ENCODE measurements around the gene CAMK2A.
"Not testable (repeated sequence)": the region's sequence is repeated elsewhere in the genome, so short reads cannot be mapped to it uniquely, and the experiment has no call there.

Gene CAMK2A

DNA sequence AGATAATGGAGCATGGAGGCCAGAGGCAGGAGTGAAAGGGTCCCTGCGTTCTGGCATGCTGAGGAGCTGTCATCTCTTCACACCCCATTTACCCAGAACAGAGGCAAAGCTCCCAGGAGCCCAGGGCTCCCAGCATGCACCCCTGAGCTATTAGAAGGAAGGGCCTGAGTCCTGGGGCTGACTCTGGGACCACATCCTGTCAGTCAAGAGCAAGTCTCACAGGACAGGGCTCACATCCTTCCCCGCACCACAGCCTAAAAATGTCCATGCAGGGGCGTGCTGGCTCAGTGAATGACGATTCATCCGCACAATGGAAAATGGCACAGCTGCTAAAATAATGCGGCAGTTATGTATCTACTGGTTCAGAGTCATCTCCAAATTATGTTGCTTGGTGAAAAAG, 31.4 kb downstream of the CAMK2A start:
- ATAC-seq (replicated peaks) (no peak), DNase-seq (no peak)
- no peaks in the 10 kb centered on the region for H3K4me1 Mint-ChIP-seq (ENCODE audit: low read depth in 2 of 2)
- H3K27ac Mint-ChIP-seq = peak overlapping the region in 1 of 2 donors; percentile 8
- H3K36me3 Mint-ChIP-seq (ENCODE audit: insufficient read depth) = no peaks in the 10 kb centered on the region
- H3K27me3 Mint-ChIP-seq = peaks cover 0 to 6% of the 10 kb centered on the region in 2 donors
- no peak overlapping the region for H3K4me3 Mint-ChIP-seq
- no peaks in the 10 kb centered on the region for H3K9me3 Mint-ChIP-seq

- Mint-ChIP-seq H3K4me3 (no peak overlapping the region), H3K9me3 (no peaks in the 10 kb centered on the region), H3K27me3 (peaks cover 0 to 6% of the 10 kb centered on the region in 2 donors), H3K27ac (no peak overlapping the region), H3K36me3 (ENCODE audit: insufficient read depth) (no peaks in the 10 kb centered on the region), H3K4me1 (ENCODE audit: low read depth in 2 of 2) (no peaks in the 10 kb centered on the region)
- ATAC-seq (replicated peaks) (no peak), DNase-seq (no peak)
These were observed 32.1 kb downstream of the CAMK2A start for GRCh38 chr5:150257424-150257823.

DNA sequence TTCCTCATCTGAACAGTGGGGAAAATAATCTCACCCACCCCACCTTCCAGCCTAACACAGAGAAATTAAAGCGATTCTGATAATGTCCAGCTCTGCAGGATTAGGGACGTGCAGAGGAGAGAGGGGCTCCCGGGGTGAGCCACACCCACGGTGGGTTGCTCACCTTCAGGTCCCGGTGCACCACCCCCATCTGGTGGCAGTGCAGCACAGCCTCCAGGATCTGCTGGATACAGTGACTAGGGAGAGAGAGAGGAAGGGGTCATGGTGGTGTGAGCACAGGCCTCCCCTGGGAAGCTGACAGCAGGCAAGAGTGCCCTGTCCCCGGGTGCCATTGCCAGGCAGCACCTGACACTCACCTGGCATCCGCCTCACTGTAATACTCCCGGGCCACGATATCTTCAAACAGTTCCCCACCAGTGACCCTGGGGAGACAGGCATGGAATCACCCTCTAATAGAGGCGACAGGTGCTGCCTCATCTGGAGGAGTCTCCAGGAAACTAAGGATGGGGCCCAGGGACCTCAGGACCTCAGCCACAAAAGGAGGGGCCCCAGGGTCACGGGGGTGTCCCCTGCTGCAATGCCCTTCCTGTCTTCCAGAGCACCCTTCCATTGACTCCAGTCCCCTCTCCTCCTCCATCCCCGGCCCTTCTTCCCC, 33.0 kb downstream of the CAMK2A start:
- Mint-ChIP-seq H3K4me1 (ENCODE audit: low read depth in 2 of 2) (no peaks in the 10 kb centered on the region), H3K4me3 (no peak overlapping the region), H3K27me3 (peaks cover 0 to 11% of the 10 kb centered on the region in 2 donors), H3K9me3 (no peaks in the 10 kb centered on the region), H3K27ac (no peak overlapping the region), H3K36me3 (ENCODE audit: insufficient read depth) (no peaks in the 10 kb centered on the region)
- DNase-seq = no peak
- no peak for ATAC-seq (replicated peaks)

- H3K9me3 Mint-ChIP-seq = no peaks in the 10 kb centered on the region
- no peak overlapping the region for H3K27ac Mint-ChIP-seq
- ATAC-seq (replicated peaks) (no peak), DNase-seq (no peak)
- H3K4me3 Mint-ChIP-seq = no peak overlapping the region
- peaks cover 0 to 15% of the 10 kb centered on the region in 2 donors for H3K27me3 Mint-ChIP-seq
- no peaks in the 10 kb centered on the region for H3K4me1 Mint-ChIP-seq (ENCODE audit: low read depth in 2 of 2)
- H3K36me3 Mint-ChIP-seq (ENCODE audit: insufficient read depth) = no peaks in the 10 kb centered on the region
These were observed 33.7 kb downstream of the CAMK2A start for GRCh38 chr5:150255659-150256409.

- Mint-ChIP-seq H3K36me3 (ENCODE audit: insufficient read depth) (no peaks in the 10 kb centered on the region), H3K27me3 (peaks cover 3 to 20% of the 10 kb centered on the region in 2 donors), H3K27ac (no peak overlapping the region), H3K9me3 (no peaks in the 10 kb centered on the region), H3K4me1 (ENCODE audit: low read depth in 2 of 2) (no peaks in the 10 kb centered on the region), H3K4me3 (no peak overlapping the region)
- DNase-seq (no peak), ATAC-seq (replicated peaks) (no peak)
These were observed 34.8 kb downstream of the CAMK2A start for GRCh38 chr5:150254774-150255173.

DNA sequence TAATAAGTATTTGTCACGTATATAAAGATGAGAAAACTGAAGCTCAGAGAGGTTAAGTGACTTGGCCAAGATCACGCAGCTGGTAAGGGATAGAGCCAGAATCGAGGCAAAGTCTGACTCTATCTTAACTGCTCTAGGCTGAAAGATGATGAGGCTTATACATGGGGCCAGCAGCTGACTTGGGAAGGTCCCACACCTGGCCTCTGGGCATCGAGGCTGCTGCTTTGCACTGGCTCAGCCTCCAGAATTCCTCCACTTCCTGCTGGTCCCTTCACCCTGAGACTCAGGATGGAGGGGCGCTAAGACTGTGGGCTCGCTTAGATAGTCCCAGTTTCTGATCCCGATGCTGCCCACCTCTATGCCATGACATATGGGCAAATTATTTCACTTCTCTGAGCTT, 35.2 kb downstream of the CAMK2A start:
- Mint-ChIP-seq H3K4me1 (ENCODE audit: low read depth in 2 of 2) (no peaks in the 10 kb centered on the region), H3K27ac (peak overlapping the region in 1 of 2 donors; percentile 54), H3K36me3 (ENCODE audit: insufficient read depth) (no peaks in the 10 kb centered on the region), H3K4me3 (no peak overlapping the region), H3K9me3 (no peaks in the 10 kb centered on the region), H3K27me3 (peaks cover 6 to 24% of the 10 kb centered on the region in 2 donors)
- DNase-seq (no peak), ATAC-seq (replicated peaks) (no peak)

GRCh38 chr5:150253416-150254208, 36.0 kb downstream of the CAMK2A start:
- Mint-ChIP-seq H3K27ac (peak overlapping the region in 1 of 2 donors; percentile 54), H3K27me3 (peaks cover 6 to 31% of the 10 kb centered on the region in 2 donors), H3K9me3 (no peaks in the 10 kb centered on the region), H3K36me3 (ENCODE audit: insufficient read depth) (no peaks in the 10 kb centered on the region), H3K4me3 (no peak overlapping the region), H3K4me1 (ENCODE audit: low read depth in 2 of 2) (no peaks in the 10 kb centered on the region)
- ATAC-seq (replicated peaks) (no peak), DNase-seq (no peak)

DNA sequence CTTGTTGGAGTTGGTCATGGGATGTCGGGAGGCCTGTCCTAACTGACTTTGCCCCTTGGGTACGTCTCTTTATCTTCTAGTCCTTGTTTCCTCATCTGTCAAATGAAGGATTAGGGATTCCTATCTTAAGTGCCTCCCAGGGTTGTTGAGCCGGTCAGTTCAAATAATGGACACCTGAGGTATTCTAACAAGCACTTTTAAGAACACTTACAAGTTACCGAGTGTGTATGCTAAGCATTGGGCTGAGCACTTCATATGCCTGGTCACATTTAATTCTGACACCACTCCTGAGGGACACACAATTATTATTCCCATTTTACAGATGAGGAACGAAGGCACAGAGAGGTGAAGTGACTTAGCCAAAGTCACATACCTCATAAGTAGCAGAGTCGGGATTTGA, 37.1 kb downstream of the CAMK2A start:
- no peak for ATAC-seq (replicated peaks)
- Mint-ChIP-seq H3K4me1 (ENCODE audit: low read depth in 2 of 2) (no peaks in the 10 kb centered on the region), H3K36me3 (ENCODE audit: insufficient read depth) (no peaks in the 10 kb centered on the region), H3K27ac (no peak overlapping the region), H3K9me3 (no peaks in the 10 kb centered on the region), H3K27me3 (peaks cover 6 to 32% of the 10 kb centered on the region in 2 donors), H3K4me3 (no peak overlapping the region)
- no peak for DNase-seq

- DNase-seq = no peak
- Mint-ChIP-seq H3K9me3 (no peaks in the 10 kb centered on the region), H3K27me3 (peaks cover 6 to 27% of the 10 kb centered on the region in 2 donors), H3K4me1 (ENCODE audit: low read depth in 2 of 2) (no peaks in the 10 kb centered on the region), H3K36me3 (ENCODE audit: insufficient read depth) (no peaks in the 10 kb centered on the region), H3K27ac (no peak overlapping the region), H3K4me3 (no peak overlapping the region)
- no peak for ATAC-seq (replicated peaks)
These were observed 38.1 kb downstream of the CAMK2A start for GRCh38 chr5:150251504-150251903.

DNA sequence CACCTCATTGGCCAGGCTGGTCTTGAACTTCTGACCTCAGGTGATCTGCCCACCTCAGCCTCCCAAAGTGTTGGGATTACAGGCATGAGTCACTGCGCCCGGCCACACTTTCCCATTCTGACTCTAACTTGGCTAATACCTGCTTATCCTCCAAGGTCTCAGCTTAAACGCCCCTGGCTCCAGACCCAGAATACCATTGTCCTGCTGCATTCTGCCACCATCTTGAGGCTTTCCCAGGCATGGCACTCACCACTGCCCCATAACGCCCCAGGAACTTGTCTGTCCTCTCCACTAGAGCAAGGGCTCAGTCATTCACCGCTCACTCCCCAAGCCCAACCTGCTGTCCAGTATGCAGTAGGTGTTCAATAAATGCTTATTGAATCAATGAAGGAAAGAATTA, 39.8 kb downstream of the CAMK2A start:
- H3K4me3 Mint-ChIP-seq = no peak overlapping the region
- DNase-seq (no peak), ATAC-seq (replicated peaks) (no peak)
- peaks cover 6 to 38% of the 10 kb centered on the region in 2 donors for H3K27me3 Mint-ChIP-seq
- H3K36me3 Mint-ChIP-seq (ENCODE audit: insufficient read depth) = no peaks in the 10 kb centered on the region
- H3K4me1 Mint-ChIP-seq (ENCODE audit: low read depth in 2 of 2) = no peaks in the 10 kb centered on the region
- H3K9me3 Mint-ChIP-seq = no peaks in the 10 kb centered on the region
- H3K27ac Mint-ChIP-seq = no peak overlapping the region

DNA sequence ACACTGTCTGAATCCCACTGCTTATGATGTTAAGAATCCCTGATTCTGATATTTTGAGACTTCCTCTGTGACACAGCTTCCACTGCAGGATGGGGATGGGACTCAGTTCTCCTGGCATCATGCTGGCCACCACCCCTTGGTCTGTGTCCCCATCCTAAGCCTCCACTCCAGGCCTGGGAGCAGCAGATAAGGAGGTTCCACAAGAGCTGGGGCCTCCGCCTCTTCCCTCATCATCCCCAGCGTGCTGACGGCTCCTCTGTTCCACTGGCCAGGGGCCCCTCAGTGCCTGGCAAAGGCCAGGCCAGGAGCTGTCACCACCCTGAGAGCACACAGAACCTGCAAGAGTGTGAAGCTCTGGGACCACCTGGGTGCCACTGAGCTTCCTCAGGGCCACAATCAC, 40.6 kb downstream of the CAMK2A start:
- no peak for DNase-seq
- Mint-ChIP-seq H3K4me3 (no peak overlapping the region), H3K4me1 (ENCODE audit: low read depth in 2 of 2) (no peaks in the 10 kb centered on the region), H3K27ac (no peak overlapping the region), H3K27me3 (peaks cover 6 to 46% of the 10 kb centered on the region in 2 donors), H3K9me3 (no peaks in the 10 kb centered on the region), H3K36me3 (ENCODE audit: insufficient read depth) (no peaks in the 10 kb centered on the region)
- ATAC-seq (replicated peaks) = no peak

DNA sequence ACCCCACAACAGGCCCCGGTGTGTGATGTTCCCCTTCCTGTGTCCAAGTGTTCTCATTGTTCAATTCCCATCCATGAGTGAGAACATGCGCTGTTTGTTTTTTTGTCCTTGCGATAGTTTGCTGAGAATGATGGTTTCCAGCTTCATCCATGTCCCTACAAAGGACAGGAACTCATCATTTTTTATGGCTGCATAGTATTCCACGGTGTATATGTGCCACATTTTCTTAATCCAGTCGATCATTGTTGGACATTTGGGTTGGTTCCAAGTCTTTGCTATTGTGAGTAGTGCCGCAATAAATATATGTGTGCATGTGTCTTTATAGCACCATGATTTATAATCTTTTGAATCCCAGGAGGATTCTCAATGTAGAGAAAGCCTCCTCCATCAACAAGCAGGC, 41.1 kb downstream of the CAMK2A start:
- ATAC-seq (replicated peaks); H3K9me3 Mint-ChIP-seq; H3K4me1 Mint-ChIP-seq (ENCODE audit: low read depth in 2 of 2); H3K4me3 Mint-ChIP-seq; DNase-seq; H3K36me3 Mint-ChIP-seq (ENCODE audit: insufficient read depth); H3K27ac Mint-ChIP-seq: not testable (repeated sequence)
- peaks cover 6 to 48% of the 10 kb centered on the region in 2 donors for H3K27me3 Mint-ChIP-seq

GRCh38 chr5:150247726-150248125, 41.8 kb downstream of the CAMK2A start:
- ATAC-seq (replicated peaks) = no peak
- no peak overlapping the region for H3K27ac Mint-ChIP-seq
- H3K27me3 Mint-ChIP-seq = peaks cover 6 to 48% of the 10 kb centered on the region in 2 donors
- no peaks in the 10 kb centered on the region for H3K9me3 Mint-ChIP-seq
- H3K4me3 Mint-ChIP-seq = no peak overlapping the region
- H3K4me1 Mint-ChIP-seq (ENCODE audit: low read depth in 2 of 2) = no peaks in the 10 kb centered on the region
- DNase-seq = no peak
- H3K36me3 Mint-ChIP-seq (ENCODE audit: insufficient read depth) = no peaks in the 10 kb centered on the region

All from effector memory CD8-positive, alpha-beta T cell (primary cell).